Erythroblast (primary cell): ENCODE results near the gene DOCK1.

Source experiments
- GATA1 ChIP-seq: IDR thresholded peaks from 2 replicates; pipeline ENCODE4 v1.6.1; 2011; ENCODE audit warnings: low read depth, mild to moderate bottlenecking, control low read depth, low read length, moderate library complexity
- POLR2A ChIP-seq: IDR thresholded peaks from 2 replicates; pipeline ENCODE4 v1.6.1; 2011; ENCODE audit warnings: mild to moderate bottlenecking, low read length

DNA sequence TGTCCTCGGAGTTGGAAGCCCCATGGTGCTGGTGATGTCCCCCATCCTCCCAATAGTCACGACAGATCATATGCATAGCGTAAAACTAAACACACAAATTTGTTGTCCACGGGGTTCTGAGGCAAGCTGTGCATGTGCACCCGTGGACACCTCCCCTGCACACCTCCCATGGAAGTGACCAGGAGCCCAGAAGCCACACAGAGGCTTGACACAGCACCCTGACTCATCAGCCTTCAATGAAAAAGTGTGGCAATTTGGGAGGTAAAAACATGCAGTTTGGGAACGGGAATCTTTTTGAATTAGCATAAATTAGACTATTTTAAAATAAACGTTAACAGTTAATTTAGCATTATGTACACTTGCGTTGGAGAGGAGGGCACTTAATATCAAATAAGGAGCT is 554.7 kb downstream of the DOCK1 start:
- no peak for TF ChIP-seq POLR2A
- TF ChIP-seq GATA1: no peak
